B cell (primary cell): ENCODE data around the gene GPA33. TPM values are rescaled to one million over a fixed set of nuclear protein-coding genes. Genes with fewer than 3 reads are reported as not detected.

Experiments used
- ATAC-seq: fragments of 200-7000 bp; cut with Tn5 transposase; one replicate; pipeline ENCODE4 v1.10.0; 2021; ENCODE audit warnings: low read depth, mild to moderate bottlenecking, moderate number of reproducible peaks, moderate library complexity
- CTCF ChIA-PET: fragments of 350-600 bp; sonication (Branson Sonifier 250); formaldehyde crosslinking; loops from one replicate; lab custom pipeline; 2021; ENCODE audit warnings: antibody characterized with exemption, inconsistent platforms; lab: Charles Lee
- POLR2A ChIA-PET: fragments of 350-600 bp; sonication (Branson Sonifier 250); formaldehyde crosslinking; loops from one replicate; lab custom pipeline; 2021; ENCODE audit warnings: antibody characterized with exemption; lab: Charles Lee
- DNase-seq: peaks from one replicate; pipeline ENCODE4 v3.0.0; 2013
- H2AFZ ChIP-seq: 2 replicates; pipeline ENCODE4 v1.6.1; 2012; ENCODE audit warnings: mild to moderate bottlenecking, low read depth, low read length; ENCODE audit not compliant: insufficient read depth, poor library complexity, severe bottlenecking
- H3K27ac ChIP-seq, 2 donors: 1 replicate in 1 of 2; 2 replicates in 1 of 2; pipeline ENCODE4 v1.5.1; 2012 to 2013; ENCODE audit warnings: low read length in 2 of 2, mild to moderate bottlenecking in 2 of 2, moderate library complexity in 1 of 2
- H3K27me3 ChIP-seq, 4 experiments: fragments of 200-600 bp in 1 of 4; sonication (generic) in 1 of 4; replicated peaks in 1 of 4; 1 replicate in 2 of 4; 2 replicates in 2 of 4; pipeline versions ENCODE4 v1.6.1 to v1.7.0; 2013 to 2016; ENCODE audit warnings: low read length in 3 of 4, mild to moderate bottlenecking in 2 of 4, mixed read lengths in 1 of 4, moderate library complexity in 1 of 4; ENCODE audit not compliant: insufficient read depth in 4 of 4, control insufficient read depth in 3 of 4; ENCODE audit errors: control extremely low read depth in 1 of 4
- H3K36me3 ChIP-seq, 2 experiments: replicated peaks in 1 of 2; 1 replicate in 1 of 2; 2 replicates in 1 of 2; pipeline versions ENCODE4 v1.6.1 to v1.7.1; 2013; ENCODE audit warnings: low read length in 1 of 2; ENCODE audit not compliant: insufficient read depth in 2 of 2, control insufficient read depth in 1 of 2; ENCODE audit errors: control extremely low read depth in 1 of 2, extremely low read depth in 1 of 2
- H3K4me1 ChIP-seq, 2 donors: fragments of 200-600 bp in 1 of 2; sonication (generic) in 1 of 2; 1 replicate in 1 of 2; 2 replicates in 1 of 2; pipeline versions ENCODE4 v1.5.1 to v1.6.1; 2013 to 2017; ENCODE audit warnings: low read length in 2 of 2; ENCODE audit not compliant: control insufficient read depth in 2 of 2, insufficient read depth in 2 of 2
- H3K4me2 ChIP-seq: replicated peaks from 2 replicates; pipeline ENCODE3; 2012; ENCODE audit warnings: mild to moderate bottlenecking, low read depth, low read length; ENCODE audit not compliant: poor library complexity, severe bottlenecking
- H3K4me3 ChIP-seq, 5 experiments: fragments of 200-600 bp in 1 of 5; sonication (generic) in 1 of 5; 1 replicate in 3 of 5; 2 replicates in 2 of 5; pipeline versions ENCODE4 v1.5.1 to v1.7.0; 2011 to 2016; ENCODE audit warnings: low read length in 4 of 5, mild to moderate bottlenecking in 4 of 5, low read depth in 2 of 5, control low read depth in 1 of 5, moderate library complexity in 1 of 5; ENCODE audit not compliant: insufficient read depth in 1 of 5; ENCODE audit errors: control extremely low read depth in 1 of 5, extremely low read depth in 1 of 5
- H3K79me2 ChIP-seq: fragments of 200-600 bp; sonication (generic); one replicate; pipeline ENCODE4 v1.6.0; 2016; ENCODE audit warnings: low read length; ENCODE audit not compliant: control insufficient read depth, insufficient read depth
- H3K9ac ChIP-seq: fragments of 200-600 bp; sonication (generic); 2 replicates; pipeline ENCODE4 v1.6.1; 2017; ENCODE audit warnings: mild to moderate bottlenecking, low read length, moderate library complexity
- H3K9me3 ChIP-seq, 3 donors: one replicate each; pipeline versions ENCODE4 v1.6.1 to v1.7.1; 2013; ENCODE audit warnings: low read length in 2 of 3; ENCODE audit not compliant: control insufficient read depth in 2 of 3, insufficient read depth in 1 of 3; ENCODE audit errors: control extremely low read depth in 1 of 3
- H4K20me1 ChIP-seq: 2 replicates; pipeline ENCODE4 v1.6.0; 2012; ENCODE audit warnings: mild to moderate bottlenecking, low read length; ENCODE audit not compliant: insufficient read depth, control insufficient read depth, poor library complexity, severe bottlenecking
- H3K27ac Mint-ChIP-seq: one replicate; pipeline ENCODE4 v1.8.0; 2021; ENCODE audit warnings: mixed read lengths
- H3K27me3 Mint-ChIP-seq: one replicate; pipeline ENCODE4 v1.8.0; 2021; ENCODE audit warnings: mixed read lengths
- H3K4me1 Mint-ChIP-seq: one replicate; pipeline ENCODE4 v1.8.0; 2021; ENCODE audit warnings: mixed read lengths
- H3K4me3 Mint-ChIP-seq: one replicate; pipeline ENCODE4 v1.8.0; 2021; ENCODE audit warnings: mixed read lengths
- H3K9me3 Mint-ChIP-seq: one replicate; pipeline ENCODE4 v1.8.0; 2022; ENCODE audit warnings: mixed read lengths; ENCODE audit not compliant: insufficient read depth
- EZH2 ChIP-seq: IDR thresholded peaks from 2 replicates; pipeline ENCODE4 v1.6.1; 2012; ENCODE audit warnings: borderline replicate concordance, low read depth, mild to moderate bottlenecking, moderate library complexity, low read length; ENCODE audit not compliant: insufficient read depth, poor library complexity, severe bottlenecking
- WGBS: methylation state at CpG from one replicate; pipeline ENCODE4 v1.1.5; 2013; ENCODE audit warnings: missing lambda C conversion rate; ENCODE audit not compliant: insufficient coverage; 5-methylcytosine and 5-hydroxymethylcytosine counted together
- intact Hi-C: fragments of 100-400 bp; cut with micrococcal nuclease; formaldehyde crosslinking; loops from one replicate; pipeline ENCODE4 v1.10.0; 2022
- polyA plus RNA-seq: library from polyadenylated mRNA; depleted of rRNA; stranded (reverse); fragments of >200 nt; gene quantifications from 2 replicates; pipeline ENCODE4 v1.2.3, GENCODE V29; 2012
- total RNA-seq, 2 donors: library from RNA; stranded (reverse); fragments of 120-200 nt in 1 of 2; gene quantifications; 1 replicate in 1 of 2; 2 replicates in 1 of 2; pipeline versions ENCODE4 v1.2.3 to v1.2.4, GENCODE V29; 2013 to 2022
- TF ChIP-seq, protein P1 (sequence below): fragments of 200-600 bp; IDR thresholded peaks from one replicate; pipeline ENCODE4 v1.8.0; 2022; ENCODE audit warnings: antibody characterized with exemption, mild to moderate bottlenecking

Gene GPA33
- total and polyA plus RNA-seq, 2 donors (not counting 1 experiment from before 2014, with no cell fraction given) = 0.91 to 2.4 TPM

DNA sequence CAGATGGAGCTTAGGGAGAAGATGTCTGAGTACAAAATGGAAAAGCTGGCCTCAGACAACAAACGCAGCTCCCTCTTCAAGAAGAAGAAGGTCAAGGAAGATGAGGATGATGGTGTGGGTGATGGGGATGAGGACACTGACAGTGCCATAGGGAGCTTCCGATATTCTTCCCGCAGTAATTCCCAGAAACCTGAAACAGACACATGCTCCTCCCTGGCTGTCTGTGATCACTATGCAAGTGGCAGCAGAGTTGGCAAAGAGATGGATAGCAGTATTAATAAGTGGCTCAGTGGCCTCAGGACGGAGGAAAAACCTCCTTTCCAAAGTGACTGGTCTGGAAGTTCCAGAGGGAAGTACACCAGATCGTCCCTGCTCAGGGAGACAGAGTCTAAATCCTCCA is 37.5 kb upstream of the GPA33 start:
- Histone ChIP-seq H2AFZ (no peak overlapping the region), H3K4me2 (no peak overlapping the region), H4K20me1 (no peaks in the 10 kb centered on the region), H3K4me1 (no peaks in the 10 kb centered on the region), H3K9ac (no peak overlapping the region), H3K27ac (no peak overlapping the region), H3K79me2 (no peaks in the 10 kb centered on the region), H3K9me3 (no peaks in the 10 kb centered on the region), H3K36me3 (no peaks in the 10 kb centered on the region), H3K27me3 (peaks cover 0 to 10% (median 3%) of the 10 kb centered on the region in 4 experiments), H3K4me3 (no peak overlapping the region)
- Mint-ChIP-seq H3K9me3 (no peaks in the 10 kb centered on the region), H3K4me1 (no peaks in the 10 kb centered on the region), H3K27ac (no peak overlapping the region), H3K4me3 (no peak overlapping the region), H3K27me3 (peaks cover 58% of the 10 kb centered on the region)
- intact Hi-C loops = no loop called here
- ChIA-PET POLR2A (no interaction called here), CTCF (interaction anchor here (1.7 kb wide), 1 partner anchor 61 kb away, joined by 4 read pairs; no protein-coding TSS in a partner anchor)
- no peak for DNase-seq
- no peak for ATAC-seq
- 95% methylated on average over 3 of the region's 5 CpGs for WGBS
- TF ChIP-seq, protein P1, sequence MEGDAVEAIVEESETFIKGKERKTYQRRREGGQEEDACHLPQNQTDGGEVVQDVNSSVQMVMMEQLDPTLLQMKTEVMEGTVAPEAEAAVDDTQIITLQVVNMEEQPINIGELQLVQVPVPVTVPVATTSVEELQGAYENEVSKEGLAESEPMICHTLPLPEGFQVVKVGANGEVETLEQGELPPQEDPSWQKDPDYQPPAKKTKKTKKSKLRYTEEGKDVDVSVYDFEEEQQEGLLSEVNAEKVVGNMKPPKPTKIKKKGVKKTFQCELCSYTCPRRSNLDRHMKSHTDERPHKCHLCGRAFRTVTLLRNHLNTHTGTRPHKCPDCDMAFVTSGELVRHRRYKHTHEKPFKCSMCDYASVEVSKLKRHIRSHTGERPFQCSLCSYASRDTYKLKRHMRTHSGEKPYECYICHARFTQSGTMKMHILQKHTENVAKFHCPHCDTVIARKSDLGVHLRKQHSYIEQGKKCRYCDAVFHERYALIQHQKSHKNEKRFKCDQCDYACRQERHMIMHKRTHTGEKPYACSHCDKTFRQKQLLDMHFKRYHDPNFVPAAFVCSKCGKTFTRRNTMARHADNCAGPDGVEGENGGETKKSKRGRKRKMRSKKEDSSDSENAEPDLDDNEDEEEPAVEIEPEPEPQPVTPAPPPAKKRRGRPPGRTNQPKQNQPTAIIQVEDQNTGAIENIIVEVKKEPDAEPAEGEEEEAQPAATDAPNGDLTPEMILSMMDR = no peak
- TF ChIP-seq EZH2 = no peak

DNA sequence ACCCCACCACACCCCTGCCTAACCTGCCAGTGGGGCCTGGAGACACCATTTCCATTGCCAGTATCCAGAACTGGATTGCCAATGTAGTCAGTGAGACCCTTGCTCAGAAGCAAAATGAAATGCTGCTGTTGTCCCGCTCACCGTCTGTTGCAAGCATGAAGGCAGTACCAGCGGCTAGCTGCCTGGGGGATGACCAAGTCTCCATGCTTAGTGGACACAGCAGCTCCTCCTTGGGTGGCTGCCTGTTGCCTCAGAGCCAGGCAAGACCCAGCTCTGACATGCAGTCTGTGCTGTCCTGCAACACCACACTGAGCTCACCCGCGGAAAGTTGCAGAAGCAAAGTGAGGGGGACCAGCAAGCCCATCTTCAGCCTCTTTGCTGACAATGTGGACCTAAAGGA is 37.1 kb upstream of the GPA33 start:
- H3K27me3 ChIP-seq = peaks cover 0 to 10% (median 3%) of the 10 kb centered on the region in 4 experiments
- no peak for ATAC-seq
- no peak overlapping the region for H3K4me3 ChIP-seq
- POLR2A ChIA-PET = no interaction called here
- DNase-seq = no peak
- no peak overlapping the region for H3K9ac ChIP-seq
- no peaks in the 10 kb centered on the region for H3K9me3 Mint-ChIP-seq
- TF ChIP-seq, protein P1 = no peak
- no peak for TF ChIP-seq EZH2
- H3K27ac ChIP-seq = no peak overlapping the region
- no peak overlapping the region for H3K27ac Mint-ChIP-seq
- H3K9me3 ChIP-seq = no peaks in the 10 kb centered on the region
- H2AFZ ChIP-seq = no peak overlapping the region
- CTCF ChIA-PET = interaction anchor here (1.7 kb wide), 1 partner anchor 60 kb away, joined by 4 read pairs; no protein-coding TSS in a partner anchor
- peaks cover 58% of the 10 kb centered on the region for H3K27me3 Mint-ChIP-seq
- H3K36me3 ChIP-seq = no peaks in the 10 kb centered on the region
- H3K4me2 ChIP-seq = no peak overlapping the region
- H3K4me1 Mint-ChIP-seq = no peaks in the 10 kb centered on the region
- H3K79me2 ChIP-seq = no peaks in the 10 kb centered on the region
- H3K4me3 Mint-ChIP-seq = no peak overlapping the region
- intact Hi-C loops = no loop called here
- WGBS = 90% methylated on average over 5 of the region's 5 CpGs
- H4K20me1 ChIP-seq = no peaks in the 10 kb centered on the region
- H3K4me1 ChIP-seq = no peaks in the 10 kb centered on the region
